H1 (cell line): Measurements from ENCODE around the gene DLG1. TPM values are rescaled to one million over a fixed set of nuclear protein-coding genes. Genes with fewer than 3 reads are reported as not detected.

Experiments used
- ASH2L ChIP-seq: fragments of 200-600, 300-600 bp; sonication (generic); IDR thresholded peaks from one replicate; pipeline ENCODE4 v1.7.1; 2017; ENCODE audit warnings: low read length
- BACH1 ChIP-seq: IDR thresholded peaks from 2 replicates; pipeline ENCODE4 v1.6.1; 2012; ENCODE audit warnings: low read length, improper control_type of control experiment
- CHD7 ChIP-seq: fragments of 300-600 bp; sonication (generic); IDR thresholded peaks from 2 replicates; pipeline ENCODE4 v1.7.1; 2012; ENCODE audit warnings: low read length, moderate library complexity, mild to moderate bottlenecking, inconsistent platforms; ENCODE audit not compliant: insufficient replicate concordance
- CTBP2 ChIP-seq: IDR thresholded peaks from 2 replicates; pipeline ENCODE4 v1.7.0; 2011; ENCODE audit warnings: borderline replicate concordance, mild to moderate bottlenecking, moderate library complexity, mixed read lengths, low read length; ENCODE audit not compliant: insufficient read depth, insufficient read length
- E2F6 ChIP-seq: IDR thresholded peaks from 2 replicates; pipeline ENCODE4 v1.6.1; 2012; ENCODE audit warnings: inconsistent platforms
- EZH2 ChIP-seq: fragments of 200-600 bp; sonication (generic); IDR thresholded peaks from 2 replicates; pipeline ENCODE4 v1.7.1; 2012; ENCODE audit warnings: low read depth, mild to moderate bottlenecking, moderate library complexity, low read length, inconsistent platforms; ENCODE audit not compliant: severe bottlenecking
- GTF2F1 ChIP-seq: IDR thresholded peaks from 2 replicates; pipeline ENCODE4 v1.6.1; 2012; ENCODE audit warnings: low read depth, low read length, improper control_type of control experiment, borderline replicate concordance
- KDM1A ChIP-seq: fragments of 200-600, 300-600 bp; sonication (generic); IDR thresholded peaks from 2 replicates; pipeline ENCODE4 v1.7.1; 2016; ENCODE audit warnings: mild to moderate bottlenecking, low read length, borderline replicate concordance
- SP1 ChIP-seq: IDR thresholded peaks from 2 replicates; pipeline ENCODE4 v1.6.1; 2011; ENCODE audit warnings: low read depth, low read length
- SRF ChIP-seq: IDR thresholded peaks from 2 replicates; pipeline ENCODE4 v1.6.1; 2011; ENCODE audit warnings: mild to moderate bottlenecking, low read depth, low read length, moderate library complexity
- polyA plus RNA-seq, 7 experiments: library from polyadenylated mRNA; depleted of rRNA in 3 of 7; stranded (reverse) in 5 of 7; unstranded in 2 of 7; fragments of >200 nt in 5 of 7; fragments of 200-250 nt in 2 of 7; gene quantifications; 1 replicate in 5 of 7; 2 replicates in 1 of 7; 4 replicates in 1 of 7; pipeline versions ENCODE4 v1.2.1 to v1.2.3, GENCODE V29; 2011 to 2013; ENCODE audit warnings: missing spikeins in 2 of 7, mixed read lengths in 2 of 7
- total RNA-seq: library from RNA; stranded (reverse); fragmentation: NEBNext Ultra II Directional; extraction: Animal tissue kit (Norgen Biotek cat#: 25700); gene quantifications from 2 replicates; pipeline ENCODE4 v1.2.1, GENCODE V29; 2021

Gene DLG1
- total and polyA plus RNA-seq, 2 of the 8 experiments (the other 6 are each of a cell fraction or from before 2014, with no cell fraction given): 13.4 to 78.8 TPM

- TF ChIP-seq CHD7: no peak
- no peak for TF ChIP-seq KDM1A
- no peak for TF ChIP-seq GTF2F1
- no peak for TF ChIP-seq SP1
- TF ChIP-seq CTBP2: no peak
- TF ChIP-seq ASH2L: no peak
- no peak for TF ChIP-seq BACH1
- TF ChIP-seq EZH2: no peak
- no peak for TF ChIP-seq SRF
- TF ChIP-seq E2F6: no peak
Measured at GRCh38 chr3:197132916-197133530, 165.4 kb downstream of the DLG1 start (continued).
